Neuron (in vitro differentiated cells): ENCODE data around the gene ELANE.

ENCODE experiments used
- H2AFZ ChIP-seq: one replicate; pipeline ENCODE4 v1.6.1; 2013; ENCODE audit warnings: low read depth, mild to moderate bottlenecking, inconsistent platforms, low read length, moderate library complexity
- H3K27me3 ChIP-seq: one replicate; pipeline ENCODE4 v1.6.1; 2013; ENCODE audit warnings: low read length; ENCODE audit not compliant: insufficient read depth
- H3K36me3 ChIP-seq: one replicate; pipeline ENCODE4 v1.6.1; 2013; ENCODE audit warnings: low read length; ENCODE audit not compliant: insufficient read depth
- H3K4me1 ChIP-seq: one replicate; pipeline ENCODE4 v1.6.1; 2013; ENCODE audit warnings: low read length; ENCODE audit not compliant: insufficient read depth
- H3K4me3 ChIP-seq: 2 replicates; pipeline ENCODE4 v1.5.1; 2013; ENCODE audit warnings: mild to moderate bottlenecking, low read length, moderate library complexity
- H3K9me3 ChIP-seq: one replicate; pipeline ENCODE4 v1.6.1; 2013; ENCODE audit warnings: low read length

Gene ELANE

GRCh38 chr19:852136-853013 lies at the start of gene ELANE:
TSS of gene ELANE (plus strand) at chr19:852303. CDS start at chr19:852329, 26 bp downstream.
- H2AFZ ChIP-seq, result no peak within 1 kb of the TSS
- no peaks in the 10 kb centered on the region for H3K27me3 ChIP-seq
- no peaks in the 10 kb centered on the region for H3K36me3 ChIP-seq
- H3K4me3 ChIP-seq, result no peak within 1 kb of the TSS
- no peaks in the 10 kb centered on the region for H3K4me1 ChIP-seq
- H3K9me3 ChIP-seq, result no peaks in the 10 kb centered on the region

- H2AFZ ChIP-seq, result no peak overlapping the region
- H3K4me1 ChIP-seq, result peaks cover 42% of the 10 kb centered on the region
- peaks cover 78% of the 10 kb centered on the region for H3K36me3 ChIP-seq
- H3K4me3 ChIP-seq, result no peak overlapping the region
- H3K9me3 ChIP-seq, result no peaks in the 10 kb centered on the region
- no peaks in the 10 kb centered on the region for H3K27me3 ChIP-seq
Measured at GRCh38 chr19:802498-803098, 49.5 kb upstream of the ELANE start.

GRCh38 chr19:803099-803561 lies 49.0 kb upstream of the ELANE start:
- Histone ChIP-seq H3K4me1 (peaks cover 42% of the 10 kb centered on the region), H3K9me3 (no peaks in the 10 kb centered on the region), H3K4me3 (no peak overlapping the region), H2AFZ (no peak overlapping the region), H3K27me3 (no peaks in the 10 kb centered on the region), H3K36me3 (peaks cover 83% of the 10 kb centered on the region)

GRCh38 chr19:803686-804418 lies 48.3 kb upstream of the ELANE start:
- H3K9me3 ChIP-seq, result no peaks in the 10 kb centered on the region
- H3K36me3 ChIP-seq, result peaks cover 90% of the 10 kb centered on the region
- no peak overlapping the region for H2AFZ ChIP-seq
- H3K27me3 ChIP-seq, result no peaks in the 10 kb centered on the region
- peaks cover 39% of the 10 kb centered on the region for H3K4me1 ChIP-seq
- no peak overlapping the region for H3K4me3 ChIP-seq

- Histone ChIP-seq H3K9me3 (no peaks in the 10 kb centered on the region), H3K27me3 (no peaks in the 10 kb centered on the region), H2AFZ (no peak overlapping the region), H3K36me3 (peaks cover 93% of the 10 kb centered on the region), H3K4me1 (peaks cover 32% of the 10 kb centered on the region), H3K4me3 (no peak overlapping the region)
Measured at GRCh38 chr19:804419-805165, 47.5 kb upstream of the ELANE start.

- H3K4me1 ChIP-seq, result peaks cover 27% of the 10 kb centered on the region
- H3K4me3 ChIP-seq, result no peak overlapping the region
- H3K36me3 ChIP-seq, result peaks cover 96% of the 10 kb centered on the region
- no peaks in the 10 kb centered on the region for H3K27me3 ChIP-seq
- H3K9me3 ChIP-seq, result no peaks in the 10 kb centered on the region
- no peak overlapping the region for H2AFZ ChIP-seq
Measured at GRCh38 chr19:805166-805551, 46.9 kb upstream of the ELANE start.

- Histone ChIP-seq H3K36me3 (peaks cover 96% of the 10 kb centered on the region), H3K4me1 (peaks cover 20% of the 10 kb centered on the region), H3K9me3 (no peaks in the 10 kb centered on the region), H3K27me3 (no peaks in the 10 kb centered on the region), H2AFZ (no peak overlapping the region), H3K4me3 (no peak overlapping the region)
Measured at GRCh38 chr19:805600-806550, 46.2 kb upstream of the ELANE start.

GRCh38 chr19:806815-807421 lies 45.2 kb upstream of the ELANE start:
- peaks cover 96% of the 10 kb centered on the region for H3K36me3 ChIP-seq
- H3K4me3 ChIP-seq, result no peak overlapping the region
- H3K27me3 ChIP-seq, result no peaks in the 10 kb centered on the region
- peaks cover 9% of the 10 kb centered on the region for H3K4me1 ChIP-seq
- H2AFZ ChIP-seq, result no peak overlapping the region
- H3K9me3 ChIP-seq, result no peaks in the 10 kb centered on the region

- no peak overlapping the region for H2AFZ ChIP-seq
- no peaks in the 10 kb centered on the region for H3K27me3 ChIP-seq
- peaks cover 92% of the 10 kb centered on the region for H3K36me3 ChIP-seq
- H3K4me3 ChIP-seq, result no peak overlapping the region
- no peaks in the 10 kb centered on the region for H3K9me3 ChIP-seq
- peaks cover under 1% of the 10 kb centered on the region for H3K4me1 ChIP-seq
Measured at GRCh38 chr19:807627-808422, 44.3 kb upstream of the ELANE start.

GRCh38 chr19:808423-808775 lies 43.7 kb upstream of the ELANE start:
- Histone ChIP-seq H2AFZ (no peak overlapping the region), H3K9me3 (no peaks in the 10 kb centered on the region), H3K4me3 (no peak overlapping the region), H3K4me1 (no peaks in the 10 kb centered on the region), H3K36me3 (peaks cover 92% of the 10 kb centered on the region), H3K27me3 (no peaks in the 10 kb centered on the region)
